Ovary (tissue), 9 donors: Measurements from ENCODE around the gene CLTRN. TPM values are rescaled to one million over a fixed set of nuclear protein-coding genes. Genes with fewer than 3 reads are reported as not detected.

Source experiments
- DNase-seq, 5 donors: peaks; one replicate each; pipeline ENCODE4 v3.0.0-alpha.2; 2019 to 2020
- H3K27ac ChIP-seq, 2 donors: fragments of 200-600 bp; one replicate each; pipeline versions ENCODE4 v1.5.1 to v1.8.0; 2019 to 2022
- H3K27me3 ChIP-seq: fragments of 200-600 bp; one replicate; pipeline ENCODE4 v1.8.0; 2022
- H3K36me3 ChIP-seq: fragments of 200-600 bp; sonication (generic); one replicate; pipeline ENCODE4 v1.5.1; 2019
- H3K4me1 ChIP-seq: one replicate; pipeline ENCODE4 v1.8.1; 2013; ENCODE audit warnings: mild to moderate bottlenecking, moderate library complexity; ENCODE audit not compliant: insufficient read depth
- H3K4me3 ChIP-seq: fragments of 200-600 bp; sonication (generic); one replicate; pipeline ENCODE4 v1.5.1; 2017
- H3K9me3 ChIP-seq, 2 donors: fragments of 200-600 bp in 1 of 2; sonication (generic) in 1 of 2; one replicate each; pipeline versions ENCODE4 v1.5.1 to v1.8.1; 2013 to 2019; ENCODE audit warnings: mild to moderate bottlenecking in 1 of 2, moderate library complexity in 1 of 2
- EP300 ChIP-seq: sonication (generic); formaldehyde crosslinking; IDR thresholded peaks from one replicate; pipeline ENCODE4 v1.6.1; 2017; ENCODE audit warnings: antibody characterized with exemption
- POLR2A ChIP-seq: fragments of 450-650 bp; IDR thresholded peaks from one replicate; pipeline ENCODE4 v1.6.1; 2017; ENCODE audit warnings: antibody characterized with exemption, mild to moderate bottlenecking, moderate library complexity
- WGBS, 3 donors: extraction: QIAGEN DNeasy Blood & Tissue Kit in 1 of 3; methylation state at CpG; one replicate each; pipeline versions ENCODE4 v1.1.5 to v1.1.7; 2013 to 2017; 5-methylcytosine and 5-hydroxymethylcytosine counted together
- intact Hi-C, 4 donors: fragments of 100-400 bp; cut with DNase I; formaldehyde crosslinking; loops; one replicate each; pipeline versions ENCODE4 v1.11.0 to v1.15.1; 2022 to 2023
- polyA plus RNA-seq, 2 donors: library from polyadenylated mRNA; stranded (reverse); fragments of 200-250 nt in 1 of 2; fragments of 350-450 nt in 1 of 2; fragmentation: Illumina TruSeq in 1 of 2; extraction: RNeasy Lipid Tissue Mini Kit (QIAGEN cat#74804) in 1 of 2; gene quantifications; one replicate each; pipeline ENCODE4 v1.2.3, GENCODE V29; 2013 to 2014
- total RNA-seq, 7 donors: library from RNA; depleted of rRNA in 2 of 7; stranded (reverse); fragments of >200 nt in 2 of 7; fragmentation: NEBNext Ultra II Directional in 3 of 7; extraction: Animal tissue kit (Norgen Biotek cat#: 25700) in 3 of 7; gene quantifications; one replicate each; pipeline versions ENCODE4 v1.1.0 to v1.2.4, GENCODE V29; 2016 to 2023
- TF ChIP-seq, protein P1 (sequence below), 3 donors: fragments of 450-650 bp in 2 of 3; fragments of 200-600 bp in 1 of 3; IDR thresholded peaks; one replicate each; pipeline versions ENCODE4 v1.5.1 to v1.8.0; 2016 to 2022; ENCODE audit warnings: antibody characterized with exemption in 3 of 3, mild to moderate bottlenecking in 1 of 3
- donor health status: DM: no; HTN: no; CAD: no; lungs with moderate emphysema.
- donor health status: DM: no; HTN: no; CAD: no.
- donor health status: Bipolar disorder and iron deficiency.
- donor health status: DM: yes; HTN: yes; CAD: no.
- donor health status: DM: no; HTN: no; CAD: no.
- donor health status: DM: yes; HTN: yes; CAD: no.

CLTRN gene
- total and polyA plus RNA-seq, 9 donors = 0.23 to 2.9 (median 1.2) TPM

DNA sequence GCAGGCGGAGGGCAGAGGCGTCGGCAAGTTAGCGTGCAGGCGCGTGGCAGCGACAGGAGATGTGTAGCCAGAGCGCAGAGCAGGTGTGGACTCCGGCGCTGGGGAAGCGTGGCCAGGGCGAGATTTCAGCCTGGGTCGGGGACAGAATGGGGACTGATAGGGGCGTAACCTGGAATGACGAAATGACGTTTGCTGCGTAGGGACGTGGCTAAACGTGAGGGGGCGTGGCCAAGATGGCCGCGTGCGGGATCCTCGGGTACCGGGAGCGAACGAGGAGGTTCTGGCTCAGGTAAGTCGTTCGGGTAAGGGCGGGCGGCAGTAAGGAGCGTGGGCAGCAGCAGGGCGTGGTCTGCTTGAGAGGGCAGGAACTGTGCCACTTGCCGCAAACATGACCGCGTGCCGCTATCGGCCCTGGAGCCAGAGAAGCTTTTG, 10.9 kb upstream of the CLTRN start:
- TF ChIP-seq EP300 (no peak), POLR2A (peak; percentile 38)
- intact Hi-C loops = loop anchor here in 1 of 4 donors (5.0 kb wide), 1 partner anchor 177 kb away; the partner anchor contains the start of gene AP1S2
- peaks cover 6% of the 10 kb centered on the region for H3K4me1 ChIP-seq
- peak overlapping the region; percentile 67 for H3K4me3 ChIP-seq
- DNase-seq = peak; percentile 87 to 96 (median 92)
- H3K27me3 ChIP-seq = no peaks in the 10 kb centered on the region
- no peaks in the 10 kb centered on the region for H3K9me3 ChIP-seq
- H3K36me3 ChIP-seq = no peaks in the 10 kb centered on the region
- WGBS, 3 donors = 0 to 1% (median 0%) methylated on average over 38 of the region's 38 CpGs
- H3K27ac ChIP-seq = peak overlapping the region; percentile 94 to 100

DNA sequence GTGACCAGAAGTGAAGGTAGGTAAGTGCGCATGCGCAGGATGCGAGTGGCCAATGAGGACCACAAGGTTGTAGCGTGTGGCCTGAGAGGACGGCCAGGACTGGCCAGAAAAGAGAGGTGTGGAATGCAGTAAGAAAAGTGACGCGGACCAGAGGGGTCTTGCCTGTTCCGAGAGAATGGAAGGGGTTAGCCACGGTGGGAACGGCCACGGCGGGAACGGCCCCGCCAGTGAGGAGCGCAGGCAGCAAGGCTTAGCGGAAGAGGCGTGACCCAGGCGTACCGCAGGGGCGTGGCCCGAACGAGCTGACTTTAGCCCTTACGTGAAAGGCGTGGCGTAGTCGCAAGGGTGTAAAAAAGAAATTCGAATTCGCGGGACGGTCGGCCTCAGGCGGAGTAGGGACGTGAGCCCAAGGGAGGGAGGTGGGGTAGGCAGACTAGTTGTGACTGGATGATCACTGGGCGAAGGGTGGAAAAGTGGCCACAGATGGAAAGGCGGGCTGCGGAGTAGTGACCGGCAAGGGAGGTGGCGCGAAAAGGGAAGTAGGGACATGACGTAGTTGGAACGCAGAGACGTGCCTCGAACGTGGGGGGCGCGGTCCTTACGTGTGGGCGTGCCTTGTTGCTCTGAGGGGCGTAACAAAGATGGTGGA, 10.4 kb upstream of the CLTRN start:
- Histone ChIP-seq H3K4me1 (peaks cover 6% of the 10 kb centered on the region), H3K27me3 (no peaks in the 10 kb centered on the region), H3K36me3 (no peaks in the 10 kb centered on the region), H3K9me3 (no peaks in the 10 kb centered on the region), H3K4me3 (peak overlapping the region; percentile 67), H3K27ac (peak overlapping the region; percentile 94 to 100)
- intact Hi-C loops = loop anchor here in 1 of 4 donors (5.0 kb wide), 1 partner anchor 177 kb away; the partner anchor contains the start of gene AP1S2
- peak; percentile 54 for TF ChIP-seq EP300
- peak; percentile 74 for TF ChIP-seq POLR2A
- TF ChIP-seq, protein P1, sequence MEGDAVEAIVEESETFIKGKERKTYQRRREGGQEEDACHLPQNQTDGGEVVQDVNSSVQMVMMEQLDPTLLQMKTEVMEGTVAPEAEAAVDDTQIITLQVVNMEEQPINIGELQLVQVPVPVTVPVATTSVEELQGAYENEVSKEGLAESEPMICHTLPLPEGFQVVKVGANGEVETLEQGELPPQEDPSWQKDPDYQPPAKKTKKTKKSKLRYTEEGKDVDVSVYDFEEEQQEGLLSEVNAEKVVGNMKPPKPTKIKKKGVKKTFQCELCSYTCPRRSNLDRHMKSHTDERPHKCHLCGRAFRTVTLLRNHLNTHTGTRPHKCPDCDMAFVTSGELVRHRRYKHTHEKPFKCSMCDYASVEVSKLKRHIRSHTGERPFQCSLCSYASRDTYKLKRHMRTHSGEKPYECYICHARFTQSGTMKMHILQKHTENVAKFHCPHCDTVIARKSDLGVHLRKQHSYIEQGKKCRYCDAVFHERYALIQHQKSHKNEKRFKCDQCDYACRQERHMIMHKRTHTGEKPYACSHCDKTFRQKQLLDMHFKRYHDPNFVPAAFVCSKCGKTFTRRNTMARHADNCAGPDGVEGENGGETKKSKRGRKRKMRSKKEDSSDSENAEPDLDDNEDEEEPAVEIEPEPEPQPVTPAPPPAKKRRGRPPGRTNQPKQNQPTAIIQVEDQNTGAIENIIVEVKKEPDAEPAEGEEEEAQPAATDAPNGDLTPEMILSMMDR (IDR thresholded peaks at IDR 0.05) = no peak
- DNase-seq = peak; percentile 95 to 98 (median 98)
- WGBS, 3 donors = 0 to 1% (median 0%) methylated on average over 49 of the region's 49 CpGs

DNA sequence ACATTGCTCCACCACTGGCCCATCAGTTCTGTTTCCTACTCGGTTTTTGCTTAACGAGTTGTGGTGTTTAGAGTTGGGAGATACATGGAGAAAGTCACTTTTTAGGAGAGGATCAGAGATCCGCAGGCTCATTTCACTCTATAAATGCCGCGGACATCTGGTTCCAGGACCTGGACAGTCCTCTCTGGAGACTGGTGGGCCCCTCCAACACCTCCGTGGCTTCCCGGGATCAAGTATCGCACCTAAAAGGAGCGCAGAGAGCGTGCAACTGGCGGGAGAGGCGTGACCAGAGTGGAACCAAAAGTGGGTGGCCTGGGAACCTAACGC, 9.9 kb upstream of the CLTRN start:
- Histone ChIP-seq H3K4me1 (peaks cover 6% of the 10 kb centered on the region), H3K27ac (peak overlapping the region; percentile 94 to 100)
- intact Hi-C loops = no loop called here

DNA sequence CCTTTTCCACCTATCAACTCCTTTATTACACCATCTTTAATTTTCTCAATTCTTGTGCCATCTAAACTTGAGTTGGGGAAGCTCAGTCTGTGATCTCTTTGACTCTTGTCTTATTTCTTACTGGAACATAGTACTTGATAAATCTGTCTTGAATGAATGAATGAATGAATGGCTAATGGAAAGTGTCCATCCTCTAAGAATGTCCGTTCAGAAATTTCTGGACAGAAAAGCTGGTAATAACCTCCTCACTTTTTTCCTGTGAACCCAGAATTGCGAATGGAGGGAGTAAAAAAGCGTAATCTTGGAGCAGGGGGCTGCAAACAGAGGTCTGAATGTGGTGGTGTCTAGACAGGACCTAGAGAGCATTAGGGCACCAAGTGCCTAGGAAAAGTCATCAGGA, 9.4 kb upstream of the CLTRN start:
- H3K27ac ChIP-seq = peak overlapping the region; percentile 94 to 100
- no peak for DNase-seq
- no peaks in the 10 kb centered on the region for H3K27me3 ChIP-seq
- intact Hi-C loops = no loop called here
- no peak for TF ChIP-seq EP300
- TF ChIP-seq POLR2A = no peak
- TF ChIP-seq, protein P1 (IDR thresholded peaks at IDR 0.05) = no peak
- H3K36me3 ChIP-seq = no peaks in the 10 kb centered on the region
- WGBS, 3 donors = 45 to 61% (median 54%) methylated on average over 3 of the region's 3 CpGs
- no peaks in the 10 kb centered on the region for H3K9me3 ChIP-seq
- peak overlapping the region; percentile 67 for H3K4me3 ChIP-seq
- H3K4me1 ChIP-seq = peaks cover 6% of the 10 kb centered on the region

More for the DNA sequence above, 9.9 kb upstream of the CLTRN start:
- Histone ChIP-seq H3K27me3 (no peaks in the 10 kb centered on the region), H3K9me3 (no peaks in the 10 kb centered on the region), H3K4me3 (peak overlapping the region; percentile 67), H3K36me3 (no peaks in the 10 kb centered on the region)
- no peak for DNase-seq
- 0 to 1% (median 1%) methylated on average over 12 to 13 of the region's 13 CpGs for WGBS, 3 donors
- TF ChIP-seq EP300 = peak; percentile 64
- TF ChIP-seq, protein P1 (IDR thresholded peaks at IDR 0.05) = no peak

DNA sequence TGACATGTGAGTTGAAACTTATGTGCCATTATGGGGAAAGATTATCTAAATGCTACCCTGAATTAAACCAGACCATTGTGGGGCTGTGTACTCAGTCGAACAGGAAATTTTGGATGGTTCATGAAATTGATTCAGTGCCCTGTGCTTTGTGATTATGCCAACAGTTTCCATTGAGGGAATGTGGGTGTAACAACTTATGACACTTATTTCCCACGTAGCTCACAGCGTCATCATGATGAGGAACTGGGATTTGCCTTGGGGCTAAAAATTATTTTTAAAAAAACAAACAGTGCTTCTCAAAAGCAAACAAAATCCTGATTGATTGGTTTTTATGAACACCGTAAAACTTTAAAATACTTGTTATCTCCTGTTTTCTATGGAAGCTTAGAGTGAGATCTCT, 8.3 kb upstream of the CLTRN start:
- intact Hi-C loops = no loop called here
- Histone ChIP-seq H3K9me3 (no peaks in the 10 kb centered on the region), H3K36me3 (no peaks in the 10 kb centered on the region), H3K4me1 (peaks cover 6% of the 10 kb centered on the region), H3K4me3 (no peak overlapping the region), H3K27me3 (no peaks in the 10 kb centered on the region), H3K27ac (no peak overlapping the region)
- no peak for DNase-seq
- no peak for TF ChIP-seq POLR2A
- TF ChIP-seq, protein P1 (IDR thresholded peaks at IDR 0.05) = no peak
- TF ChIP-seq EP300 = no peak
- WGBS, 3 donors = 90 to 92% (median 91%) methylated on average over 4 of the region's 4 CpGs
